IMR-90 (cell line): ENCODE results near the gene RAPGEF2. TPM values are rescaled to one million over a fixed set of nuclear protein-coding genes. Genes with fewer than 3 reads are reported as not detected.

Experiments used
- ATAC-seq: fragments of 200-7000 bp; cut with Tn5 transposase; 2 replicates; pipeline ENCODE4 v1.9.1; 2020; ENCODE audit warnings: low read depth, mild to moderate bottlenecking, moderate library complexity
- BruUV-seq: library from RNA; stranded (reverse); fragments of 400-500 nt; replicated peaks from 2 replicates; lab custom pipeline; 2021; lab: Mats Ljungman, UMichigan
- CTCF ChIA-PET: fragments of 300-600 bp; formaldehyde crosslinking; extraction: SDS; loops from one replicate; lab custom pipeline; 2021; ENCODE audit warnings: antibody characterized with exemption; lab: Yijun Ruan, JAX
- POLR2A ChIA-PET: fragments of 300-600 bp; sonication (Branson Sonifier 250); formaldehyde crosslinking; loops from one replicate; lab custom pipeline; 2022; ENCODE audit warnings: antibody characterized with exemption; ENCODE audit not compliant: unreplicated experiment; lab: Charles Lee
- DNase-seq: peaks from one replicate; pipeline ENCODE4 v3.0.0; 2013
- H2AFZ ChIP-seq: replicated peaks from 2 replicates; pipeline ENCODE3; 2013; ENCODE audit warnings: low read length, mild to moderate bottlenecking; ENCODE audit not compliant: poor library complexity
- H2AK5ac ChIP-seq: 2 replicates; pipeline ENCODE4 v1.6.1; 2013; ENCODE audit warnings: low read depth, low read length, inconsistent platforms
- H2AK9ac ChIP-seq: replicated peaks from 2 replicates; pipeline ENCODE3; 2013; ENCODE audit warnings: mild to moderate bottlenecking, low read depth, low read length, moderate library complexity; ENCODE audit not compliant: poor library complexity
- H2BK120ac ChIP-seq: 2 replicates; pipeline ENCODE4 v1.6.1; 2013; ENCODE audit warnings: low read depth, low read length, inconsistent platforms
- H2BK15ac ChIP-seq: 3 replicates; pipeline ENCODE4 v1.6.1; 2013; ENCODE audit warnings: low read depth, low read length, inconsistent platforms
- H2BK20ac ChIP-seq: 2 replicates; pipeline ENCODE4 v1.6.1; 2013; ENCODE audit warnings: low read depth, mild to moderate bottlenecking, inconsistent platforms, low read length, moderate library complexity
- H2BK5ac ChIP-seq: 2 replicates; pipeline ENCODE4 v1.6.1; 2013; ENCODE audit warnings: mild to moderate bottlenecking, low read depth, low read length, inconsistent platforms; ENCODE audit not compliant: poor library complexity, severe bottlenecking
- H3K14ac ChIP-seq: replicated peaks from 2 replicates; pipeline ENCODE4 v1.6.1; 2013; ENCODE audit warnings: low read depth, low read length, inconsistent platforms
- H3K18ac ChIP-seq: 2 replicates; pipeline ENCODE4 v1.6.1; 2013; ENCODE audit warnings: low read depth, low read length, control low read depth
- H3K23ac ChIP-seq: 2 replicates; pipeline ENCODE4 v1.6.1; 2013; ENCODE audit warnings: low read depth, low read length, inconsistent platforms
- H3K27ac ChIP-seq: 2 replicates; pipeline ENCODE4 v1.5.1; 2013; ENCODE audit warnings: mild to moderate bottlenecking, control low read depth, low read length; ENCODE audit not compliant: insufficient read depth
- H3K27me3 ChIP-seq: 2 replicates; pipeline ENCODE4 v1.6.1; 2013; ENCODE audit warnings: low read length; ENCODE audit not compliant: control insufficient read depth, insufficient read depth
- H3K36me3 ChIP-seq: 2 replicates; pipeline ENCODE4 v1.6.1; 2013; ENCODE audit warnings: low read length, mixed read lengths; ENCODE audit not compliant: control insufficient read depth, insufficient read depth
- H3K4ac ChIP-seq: 2 replicates; pipeline ENCODE4 v1.6.1; 2013; ENCODE audit warnings: low read depth, low read length, inconsistent platforms
- H3K4me1 ChIP-seq: 2 replicates; pipeline ENCODE4 v1.6.1; 2013; ENCODE audit warnings: low read length, mixed read lengths; ENCODE audit not compliant: control insufficient read depth, insufficient read depth
- H3K4me2 ChIP-seq: 2 replicates; pipeline ENCODE4 v1.6.1; 2013; ENCODE audit warnings: low read depth, mild to moderate bottlenecking, control low read depth, low read length, moderate library complexity
- H3K4me3 ChIP-seq: 2 replicates; pipeline ENCODE4 v1.5.1; 2013; ENCODE audit warnings: low read depth, mild to moderate bottlenecking, control low read depth, low read length, moderate library complexity; ENCODE audit not compliant: insufficient read depth
- H3K56ac ChIP-seq: 2 replicates; pipeline ENCODE4 v1.6.1; 2013; ENCODE audit warnings: low read length, inconsistent platforms; ENCODE audit not compliant: insufficient read depth; ENCODE audit errors: extremely low read depth
- H3K79me1 ChIP-seq, 2 experiments: 2 replicates each; pipeline ENCODE4 v1.6.1; 2013; ENCODE audit warnings: low read length in 2 of 2, inconsistent platforms in 1 of 2, low read depth in 1 of 2
- H3K9ac ChIP-seq: 2 replicates; pipeline ENCODE4 v1.6.1; 2013; ENCODE audit warnings: low read depth, low read length, control low read depth
- H3K9me1 ChIP-seq: 2 replicates; pipeline ENCODE4 v1.6.1; 2013; ENCODE audit warnings: low read length, inconsistent platforms; ENCODE audit not compliant: insufficient read depth
- H3K9me3 ChIP-seq: 2 replicates; pipeline ENCODE4 v1.6.1; 2013; ENCODE audit warnings: low read length; ENCODE audit not compliant: control insufficient read depth, insufficient read depth
- H4K20me1 ChIP-seq: 2 replicates; pipeline ENCODE4 v1.6.1; 2013; ENCODE audit warnings: low read length, inconsistent platforms; ENCODE audit not compliant: insufficient read depth
- H4K5ac ChIP-seq: 2 replicates; pipeline ENCODE4 v1.6.1; 2013; ENCODE audit warnings: mild to moderate bottlenecking, low read depth, low read length, control low read depth
- H4K8ac ChIP-seq, 2 experiments: 2 replicates each; pipeline ENCODE4 v1.6.1; 2013; ENCODE audit warnings: low read depth in 2 of 2, low read length in 2 of 2, control low read depth in 1 of 2, inconsistent platforms in 1 of 2
- H4K91ac ChIP-seq: 2 replicates; pipeline ENCODE4 v1.6.1; 2013; ENCODE audit warnings: low read depth, low read length, inconsistent platforms; ENCODE audit not compliant: insufficient read depth
- BHLHE40 ChIP-seq: fragments of 150-350 bp; IDR thresholded peaks from 2 replicates; pipeline ENCODE4 v1.6.1; 2016; ENCODE audit warnings: mild to moderate bottlenecking, low read depth, low read length
- CEBPB ChIP-seq: IDR thresholded peaks from 2 replicates; pipeline ENCODE4 v1.6.1; 2012; ENCODE audit warnings: low read depth, low read length, improper control_type of control experiment
- CHD1 ChIP-seq: IDR thresholded peaks from 2 replicates; pipeline ENCODE4 v1.6.1; 2012; ENCODE audit warnings: low read depth, low read length, improper control_type of control experiment
- FOS ChIP-seq: fragments of 150-350 bp; IDR thresholded peaks from 2 replicates; pipeline ENCODE4 v1.6.1; 2016; ENCODE audit warnings: low read depth, low read length
- MAZ ChIP-seq: IDR thresholded peaks from 2 replicates; pipeline ENCODE4 v1.6.1; 2012; ENCODE audit warnings: low read depth, mild to moderate bottlenecking, low read length, improper control_type of control experiment, moderate library complexity, borderline replicate concordance
- MXI1 ChIP-seq: IDR thresholded peaks from 2 replicates; pipeline ENCODE4 v1.6.1; 2012; ENCODE audit warnings: low read depth, mild to moderate bottlenecking, low read length, moderate library complexity, borderline replicate concordance
- POLR2A ChIP-seq: IDR thresholded peaks from 2 replicates; pipeline ENCODE4 v1.6.1; 2012; ENCODE audit warnings: mild to moderate bottlenecking, low read depth, low read length
- RAD21 ChIP-seq: IDR thresholded peaks from 2 replicates; pipeline ENCODE4 v1.6.1; 2012; ENCODE audit warnings: low read length, improper control_type of control experiment
- RCOR1 ChIP-seq: IDR thresholded peaks from 2 replicates; pipeline ENCODE4 v1.6.1; 2012; ENCODE audit warnings: mild to moderate bottlenecking, low read length, improper control_type of control experiment; ENCODE audit not compliant: insufficient replicate concordance
- RFX5 ChIP-seq: IDR thresholded peaks from 2 replicates; pipeline ENCODE4 v1.8.0; 2012; ENCODE audit warnings: low read depth, mild to moderate bottlenecking, low read length, moderate library complexity
- WGBS, 2 experiments: methylation state at CpG; one replicate each; pipeline versions ENCODE4 v1.1.5 to v1.1.7; 2013; ENCODE audit warnings: missing lambda C conversion rate in 2 of 2; ENCODE audit not compliant: insufficient read length in 1 of 2; ENCODE audit errors: extremely low coverage in 2 of 2; 5-methylcytosine and 5-hydroxymethylcytosine counted together
- dilution Hi-C: fragments of 300-500 bp; cut with HindIII; formaldehyde crosslinking; loops from one replicate; pipeline ENCODE4 v1.14.3; 2018; ENCODE audit warnings: low sequenced_read_pairs; ENCODE audit not compliant: unreplicated experiment
- in situ Hi-C: fragments of 300-500 bp; cut with MboI; formaldehyde crosslinking; loops from 3 replicates; pipeline ENCODE4 v1.14.3; 2019; ENCODE audit warnings: low sequenced_read_pairs, inconsistent platforms, mixed read lengths
- intact Hi-C: fragments of 100-400 bp; cut with micrococcal nuclease; formaldehyde crosslinking; loops from 2 replicates; pipeline ENCODE4 v1.10.0; 2022
- polyA plus RNA-seq, 3 experiments: library from polyadenylated mRNA; depleted of rRNA; stranded (reverse); fragments of >200 nt; gene quantifications; 2 replicates each; pipeline ENCODE4 v1.2.3, GENCODE V29; 2012; ENCODE audit warnings: low replicate concordance in 1 of 3
- total RNA-seq: library from RNA; depleted of rRNA; stranded (reverse); fragments of >200 nt; gene quantifications from 2 replicates; pipeline ENCODE4 v1.2.3, GENCODE V29; 2012
- TF ChIP-seq, protein P1 (sequence below): conservative IDR thresholded peaks from 2 replicates; pipeline ENCODE4 v1.5.1; 2012; ENCODE audit warnings: mild to moderate bottlenecking, low read depth, low read length, improper control_type of control experiment
- TF ChIP-seq, protein P2 (sequence below): fragments of 150-350 bp; IDR thresholded peaks from 2 replicates; pipeline ENCODE4 v1.6.1; 2017; ENCODE audit warnings: mild to moderate bottlenecking, antibody characterized with exemption, low read length, low read depth

Gene RAPGEF2
- total and polyA plus RNA-seq, 2 of the 4 experiments (the other 2 are of a cell fraction): 27.6 to 109 TPM

DNA sequence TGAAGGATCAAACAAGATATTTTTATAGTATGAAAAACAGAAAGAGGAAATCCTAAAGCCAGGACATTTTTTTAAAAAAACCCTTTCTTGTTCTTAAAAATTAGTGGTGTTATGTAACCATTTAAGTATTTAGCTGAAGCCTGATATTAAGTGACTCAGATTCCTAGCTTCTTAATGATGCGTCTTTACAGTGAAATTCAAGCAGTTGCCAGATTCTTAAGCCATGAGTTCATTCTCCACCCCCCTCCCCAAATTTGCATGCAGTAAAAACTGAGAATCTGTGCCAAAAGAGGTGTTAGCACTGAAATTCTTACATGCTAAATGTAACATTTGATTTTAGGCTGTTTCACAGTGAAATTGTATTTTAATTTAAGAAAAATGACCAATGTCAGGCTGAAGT, 180.8 kb downstream of the RAPGEF2 start:
- CTCF ChIA-PET: no interaction called here
- Histone ChIP-seq H2AK9ac (no peak overlapping the region), H3K27me3 (no peaks in the 10 kb centered on the region), H4K91ac (no peak overlapping the region), H2AK5ac (no peak overlapping the region), H3K9me3 (no peaks in the 10 kb centered on the region), H3K79me1 (peaks cover 22 to 48% of the 10 kb centered on the region in 2 experiments), H3K4me1 (peaks cover 9% of the 10 kb centered on the region), H3K18ac (no peak overlapping the region), H3K9ac (no peak overlapping the region), H2BK120ac (no peak overlapping the region), H4K8ac (no peak overlapping the region; a peak in 1 of 4 replicates), H4K5ac (no peak overlapping the region), H3K4ac (no peak overlapping the region), H3K27ac (no peak overlapping the region), H3K9me1 (peaks cover 3% of the 10 kb centered on the region; the same call in 1 of the 2 replicates), H4K20me1 (no peaks in the 10 kb centered on the region), H3K56ac (no peak overlapping the region), H3K14ac (no peak overlapping the region), H3K36me3 (no peaks in the 10 kb centered on the region; the same call in 1 of the 2 replicates), H2AFZ (no peak overlapping the region), H3K23ac (no peak overlapping the region), H3K4me2 (no peak overlapping the region; the same call in 1 of the 2 replicates), H2BK20ac (no peak overlapping the region), H2BK15ac (peak overlapping the region; percentile 23; the same call in 2 of the 3 replicates), H2BK5ac (peak overlapping the region; percentile 70), H3K4me3 (no peak overlapping the region)
- ATAC-seq (peak; percentile 64), DNase-seq (peak; percentile 87)
- POLR2A ChIA-PET: no interaction called here
- dilution Hi-C loops (no loop called here), intact Hi-C loops (no loop called here), in situ Hi-C loops (no loop called here)
- BruUV-seq: no TSS peak
- no CpG with 5 or more reads among the region's 1 CpG for WGBS, 2 experiments
- no peak for TF ChIP-seq RCOR1
- TF ChIP-seq CHD1: no peak
- no peak for TF ChIP-seq RFX5
- TF ChIP-seq, protein P1, sequence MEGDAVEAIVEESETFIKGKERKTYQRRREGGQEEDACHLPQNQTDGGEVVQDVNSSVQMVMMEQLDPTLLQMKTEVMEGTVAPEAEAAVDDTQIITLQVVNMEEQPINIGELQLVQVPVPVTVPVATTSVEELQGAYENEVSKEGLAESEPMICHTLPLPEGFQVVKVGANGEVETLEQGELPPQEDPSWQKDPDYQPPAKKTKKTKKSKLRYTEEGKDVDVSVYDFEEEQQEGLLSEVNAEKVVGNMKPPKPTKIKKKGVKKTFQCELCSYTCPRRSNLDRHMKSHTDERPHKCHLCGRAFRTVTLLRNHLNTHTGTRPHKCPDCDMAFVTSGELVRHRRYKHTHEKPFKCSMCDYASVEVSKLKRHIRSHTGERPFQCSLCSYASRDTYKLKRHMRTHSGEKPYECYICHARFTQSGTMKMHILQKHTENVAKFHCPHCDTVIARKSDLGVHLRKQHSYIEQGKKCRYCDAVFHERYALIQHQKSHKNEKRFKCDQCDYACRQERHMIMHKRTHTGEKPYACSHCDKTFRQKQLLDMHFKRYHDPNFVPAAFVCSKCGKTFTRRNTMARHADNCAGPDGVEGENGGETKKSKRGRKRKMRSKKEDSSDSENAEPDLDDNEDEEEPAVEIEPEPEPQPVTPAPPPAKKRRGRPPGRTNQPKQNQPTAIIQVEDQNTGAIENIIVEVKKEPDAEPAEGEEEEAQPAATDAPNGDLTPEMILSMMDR: no peak
- TF ChIP-seq, protein P2, sequence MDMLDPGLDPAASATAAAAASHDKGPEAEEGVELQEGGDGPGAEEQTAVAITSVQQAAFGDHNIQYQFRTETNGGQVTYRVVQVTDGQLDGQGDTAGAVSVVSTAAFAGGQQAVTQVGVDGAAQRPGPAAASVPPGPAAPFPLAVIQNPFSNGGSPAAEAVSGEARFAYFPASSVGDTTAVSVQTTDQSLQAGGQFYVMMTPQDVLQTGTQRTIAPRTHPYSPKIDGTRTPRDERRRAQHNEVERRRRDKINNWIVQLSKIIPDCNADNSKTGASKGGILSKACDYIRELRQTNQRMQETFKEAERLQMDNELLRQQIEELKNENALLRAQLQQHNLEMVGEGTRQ: no peak
- 0 out of 2 replicates have a peak, but pooled peaks have one; percentile 11 for TF ChIP-seq CEBPB
- TF ChIP-seq MAZ: no peak
- no peak for TF ChIP-seq MXI1
- peak; percentile 49; the same call in 1 of the 2 replicates for TF ChIP-seq FOS
- no peak for TF ChIP-seq BHLHE40
- TF ChIP-seq POLR2A: no peak
- TF ChIP-seq RAD21: no peak
